Measurements from ENCODE around the gene KRT80.

The KRT80 gene

GRCh38 chr12:52155048-52155868 is 36.6 kb downstream of the KRT80 start:
- no peaks in the 10 kb centered on the region for H3K9me3 Mint-ChIP-seq

GRCh38 chr12:52152905-52153317 is 38.9 kb downstream of the KRT80 start:
- Mint-ChIP-seq H3K27me3 (ENCODE audit: low read depth) (no peaks in the 10 kb centered on the region), H3K4me3 (no peak overlapping the region), H3K9me3 (no peaks in the 10 kb centered on the region), H3K27ac (no peak overlapping the region), H3K4me1 (ENCODE audit: low read depth) (peaks cover 15% of the 10 kb centered on the region), H3K36me3 (ENCODE audit: low read depth) (no peaks in the 10 kb centered on the region)

More at GRCh38 chr12:52155048-52155868, 36.6 kb downstream of the KRT80 start:
- H3K27ac Mint-ChIP-seq = peak overlapping the region; percentile 64
- no peaks in the 10 kb centered on the region for H3K27me3 Mint-ChIP-seq (ENCODE audit: low read depth)
- no peaks in the 10 kb centered on the region for H3K36me3 Mint-ChIP-seq (ENCODE audit: low read depth)
- no peak overlapping the region for H3K4me3 Mint-ChIP-seq
- H3K4me1 Mint-ChIP-seq (ENCODE audit: low read depth) = peaks cover 15% of the 10 kb centered on the region

- Mint-ChIP-seq H3K4me1 (ENCODE audit: low read depth) (peaks cover 15% of the 10 kb centered on the region), H3K36me3 (ENCODE audit: low read depth) (no peaks in the 10 kb centered on the region), H3K27me3 (ENCODE audit: low read depth) (no peaks in the 10 kb centered on the region), H3K27ac (no peak overlapping the region), H3K4me3 (no peak overlapping the region), H3K9me3 (no peaks in the 10 kb centered on the region)
Observed at GRCh38 chr12:52151837-52152783, 39.7 kb downstream of the KRT80 start.

GRCh38 chr12:52151153-52151836 is 40.5 kb downstream of the KRT80 start:
- peak overlapping the region; percentile 12 for H3K4me3 Mint-ChIP-seq
- peaks cover 15% of the 10 kb centered on the region for H3K4me1 Mint-ChIP-seq (ENCODE audit: low read depth)
- H3K27ac Mint-ChIP-seq = no peak overlapping the region
- no peaks in the 10 kb centered on the region for H3K27me3 Mint-ChIP-seq (ENCODE audit: low read depth)
- no peaks in the 10 kb centered on the region for H3K36me3 Mint-ChIP-seq (ENCODE audit: low read depth)
- no peaks in the 10 kb centered on the region for H3K9me3 Mint-ChIP-seq

- no peaks in the 10 kb centered on the region for H3K9me3 Mint-ChIP-seq
- H3K27ac Mint-ChIP-seq = no peak overlapping the region
Observed at GRCh38 chr12:52149651-52150241, 42.1 kb downstream of the KRT80 start.

GRCh38 chr12:52149182-52149641 is 42.6 kb downstream of the KRT80 start:
- Mint-ChIP-seq H3K9me3 (no peaks in the 10 kb centered on the region), H3K27ac (no peak overlapping the region), H3K4me1 (ENCODE audit: low read depth) (peaks cover 4% of the 10 kb centered on the region)

More at GRCh38 chr12:52149651-52150241, 42.1 kb downstream of the KRT80 start:
- Mint-ChIP-seq H3K4me3 (no peak overlapping the region), H3K36me3 (ENCODE audit: low read depth) (no peaks in the 10 kb centered on the region), H3K4me1 (ENCODE audit: low read depth) (peaks cover 4% of the 10 kb centered on the region), H3K27me3 (ENCODE audit: low read depth) (no peaks in the 10 kb centered on the region)

GRCh38 chr12:52148464-52149181 is 43.2 kb downstream of the KRT80 start:
- no peaks in the 10 kb centered on the region for H3K9me3 Mint-ChIP-seq
- no peaks in the 10 kb centered on the region for H3K36me3 Mint-ChIP-seq (ENCODE audit: low read depth)
- H3K4me3 Mint-ChIP-seq = no peak overlapping the region
- H3K27ac Mint-ChIP-seq = no peak overlapping the region
- no peaks in the 10 kb centered on the region for H3K27me3 Mint-ChIP-seq (ENCODE audit: low read depth)
- H3K4me1 Mint-ChIP-seq (ENCODE audit: low read depth) = peaks cover 4% of the 10 kb centered on the region

More at GRCh38 chr12:52149182-52149641, 42.6 kb downstream of the KRT80 start:
- H3K36me3 Mint-ChIP-seq (ENCODE audit: low read depth) = no peaks in the 10 kb centered on the region
- H3K4me3 Mint-ChIP-seq = no peak overlapping the region
- no peaks in the 10 kb centered on the region for H3K27me3 Mint-ChIP-seq (ENCODE audit: low read depth)

- Mint-ChIP-seq H3K27me3 (ENCODE audit: low read depth) (no peaks in the 10 kb centered on the region), H3K4me1 (ENCODE audit: low read depth) (peaks cover 4% of the 10 kb centered on the region), H3K36me3 (ENCODE audit: low read depth) (no peaks in the 10 kb centered on the region), H3K9me3 (no peaks in the 10 kb centered on the region), H3K27ac (no peak overlapping the region), H3K4me3 (no peak overlapping the region)
Observed at GRCh38 chr12:52147964-52148463, 43.8 kb downstream of the KRT80 start.

- no peaks in the 10 kb centered on the region for H3K9me3 Mint-ChIP-seq
- no peak overlapping the region for H3K27ac Mint-ChIP-seq
- H3K36me3 Mint-ChIP-seq (ENCODE audit: low read depth) = no peaks in the 10 kb centered on the region
- peaks cover 4% of the 10 kb centered on the region for H3K4me1 Mint-ChIP-seq (ENCODE audit: low read depth)
- no peak overlapping the region for H3K4me3 Mint-ChIP-seq
- no peaks in the 10 kb centered on the region for H3K27me3 Mint-ChIP-seq (ENCODE audit: low read depth)
Observed at GRCh38 chr12:52147367-52147963, 44.3 kb downstream of the KRT80 start.

GRCh38 chr12:52146822-52147366 is 44.9 kb downstream of the KRT80 start:
- H3K36me3 Mint-ChIP-seq (ENCODE audit: low read depth) = no peaks in the 10 kb centered on the region
- H3K27ac Mint-ChIP-seq = no peak overlapping the region
- H3K27me3 Mint-ChIP-seq (ENCODE audit: low read depth) = no peaks in the 10 kb centered on the region
- peaks cover 4% of the 10 kb centered on the region for H3K4me1 Mint-ChIP-seq (ENCODE audit: low read depth)
- H3K9me3 Mint-ChIP-seq = no peaks in the 10 kb centered on the region
- H3K4me3 Mint-ChIP-seq = no peak overlapping the region

- H3K4me1 Mint-ChIP-seq (ENCODE audit: low read depth) = no peaks in the 10 kb centered on the region
- H3K9me3 Mint-ChIP-seq = no peaks in the 10 kb centered on the region
- H3K36me3 Mint-ChIP-seq (ENCODE audit: low read depth) = no peaks in the 10 kb centered on the region
- H3K4me3 Mint-ChIP-seq = no peak overlapping the region
- no peaks in the 10 kb centered on the region for H3K27me3 Mint-ChIP-seq (ENCODE audit: low read depth)
- H3K27ac Mint-ChIP-seq = no peak overlapping the region
Observed at GRCh38 chr12:52146089-52146821, 45.6 kb downstream of the KRT80 start.
